HG03103 (cell line): ENCODE data around the gene DNAH3.

ENCODE experiments used
- ATAC-seq: cut with Tn5 transposase; IDR thresholded peaks from one replicate; pipeline ENCODE4 v1.9.1; 2021; ENCODE audit warnings: low read depth; ENCODE audit not compliant: unreplicated experiment

DNAH3 gene

DNA sequence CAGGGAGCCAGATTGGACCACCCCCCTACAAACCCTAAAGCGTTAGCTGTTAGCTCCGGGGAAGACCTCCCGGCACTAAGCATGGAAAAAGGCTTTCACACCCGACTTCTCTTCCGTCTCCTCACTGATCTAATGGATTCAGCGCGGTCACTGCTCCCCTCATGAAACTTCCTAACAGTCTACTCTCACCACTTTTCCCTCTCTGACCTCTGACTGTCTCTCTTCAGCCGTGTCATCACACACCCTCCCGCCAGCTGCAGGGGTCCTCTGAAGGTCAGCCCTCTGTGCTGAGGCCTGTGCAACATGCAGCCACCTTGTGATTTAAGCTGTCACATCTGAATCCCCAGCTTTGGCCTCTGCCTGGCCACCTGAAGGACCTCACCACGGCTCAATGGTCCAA lies 234.4 kb downstream of the DNAH3 start:
- ATAC-seq: no peak

DNA sequence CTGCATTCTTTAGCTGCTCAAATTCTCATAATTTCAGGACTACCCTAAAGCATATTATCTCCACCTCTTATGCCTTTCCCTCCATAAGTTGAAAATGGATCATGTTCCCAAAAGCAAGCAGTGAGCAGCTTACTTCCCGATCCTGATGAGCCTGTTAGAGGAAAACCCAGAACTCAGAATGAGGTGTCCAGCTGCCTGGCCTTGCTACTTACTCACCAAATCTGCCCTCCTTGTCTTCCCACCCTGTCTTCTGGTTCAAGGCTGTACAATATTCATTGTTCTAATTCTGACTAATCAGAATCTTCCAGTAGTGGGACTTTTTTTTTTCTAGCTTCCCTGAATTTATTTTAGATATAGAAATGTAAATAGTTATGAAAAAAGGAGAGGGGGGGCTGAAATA lies 239.3 kb downstream of the DNAH3 start:
- ATAC-seq: no peak

DNA sequence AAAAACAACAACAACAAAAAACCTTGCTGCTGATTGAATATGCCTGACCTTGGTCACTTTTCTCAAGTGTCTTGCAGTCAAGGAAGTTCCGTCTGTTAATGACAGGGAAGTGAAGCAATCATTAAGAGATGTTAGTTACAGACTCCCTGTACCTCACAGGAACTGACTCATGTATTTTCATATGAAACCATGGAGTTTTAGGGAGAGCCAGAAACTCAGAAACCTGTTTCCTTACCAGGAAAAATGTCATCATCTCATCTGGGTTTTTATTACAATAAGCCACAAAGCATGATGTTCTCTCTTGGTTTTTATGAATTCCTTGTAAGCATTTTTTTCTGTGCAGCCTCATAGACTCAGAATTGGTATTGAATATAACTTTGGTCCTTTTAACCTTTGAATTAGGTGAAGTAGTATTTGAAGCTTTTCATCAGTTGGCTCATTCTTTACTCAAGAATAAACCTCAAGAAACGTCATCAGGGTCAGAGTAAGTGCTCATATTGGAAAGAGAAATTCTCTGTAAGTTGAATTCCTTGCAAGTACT lies 239.8 kb downstream of the DNAH3 start:
- ATAC-seq: no peak

DNA sequence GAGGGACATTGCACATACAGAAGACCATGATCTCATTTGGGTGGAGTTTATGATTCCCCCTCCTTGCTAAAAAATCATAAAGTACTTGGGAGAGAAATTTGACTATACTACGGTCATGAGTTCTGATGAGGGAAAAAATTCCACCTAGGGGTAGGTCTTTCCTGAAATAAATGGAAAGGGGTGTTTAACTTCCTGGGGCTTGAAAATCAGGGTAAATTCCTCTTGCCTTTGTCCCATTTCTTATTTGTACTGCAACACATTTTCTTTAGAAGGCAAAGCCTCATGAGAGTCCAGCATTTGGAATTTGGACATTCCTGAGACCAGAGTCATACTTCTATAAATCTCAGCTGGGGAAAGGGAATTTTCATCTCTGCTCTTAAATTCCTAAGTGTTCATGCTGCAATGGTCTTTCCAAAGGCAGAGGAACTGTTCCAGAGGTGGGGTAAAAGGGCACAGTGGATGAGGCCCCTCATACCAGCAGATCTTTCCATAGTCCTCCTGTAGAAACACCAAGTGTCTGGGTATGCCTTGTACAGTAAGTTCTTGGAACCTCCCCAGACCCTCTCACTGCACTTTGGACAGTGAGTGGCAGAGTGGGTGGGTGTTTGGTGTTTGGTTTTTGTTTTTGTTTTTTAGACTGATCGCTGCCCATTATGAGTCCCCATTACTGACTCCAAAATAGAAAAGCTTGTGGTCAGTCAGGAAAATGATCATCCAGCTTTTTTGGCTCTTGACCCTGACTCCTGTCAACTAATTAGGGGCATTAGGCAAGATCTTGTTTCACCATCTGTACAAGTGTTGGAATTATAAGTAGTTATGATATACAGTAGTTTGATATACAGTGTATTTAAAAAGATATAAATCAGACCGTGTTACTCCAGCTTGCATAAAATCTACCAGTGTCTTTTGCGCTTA lies 244.0 kb downstream of the DNAH3 start:
- no peak for ATAC-seq

DNA sequence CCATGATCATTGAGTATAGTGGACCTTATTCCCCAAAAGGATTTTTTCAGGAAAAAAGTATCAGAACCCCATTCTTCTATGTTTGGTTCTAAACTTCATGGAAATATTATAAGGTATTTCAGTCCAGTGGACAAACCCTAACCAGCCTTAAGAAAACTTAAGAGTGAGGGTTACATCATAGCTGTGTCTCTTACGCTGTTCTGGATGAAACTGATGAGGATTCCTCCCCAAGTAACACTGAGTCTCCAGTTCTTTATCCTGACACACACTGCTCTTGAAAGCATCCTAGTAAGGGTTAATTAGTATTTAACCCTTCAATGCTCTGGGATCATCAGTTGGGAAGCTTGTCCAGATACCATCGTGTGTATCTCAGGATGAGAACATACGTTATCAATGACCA lies 245.1 kb downstream of the DNAH3 start:
- ATAC-seq: no peak

DNA sequence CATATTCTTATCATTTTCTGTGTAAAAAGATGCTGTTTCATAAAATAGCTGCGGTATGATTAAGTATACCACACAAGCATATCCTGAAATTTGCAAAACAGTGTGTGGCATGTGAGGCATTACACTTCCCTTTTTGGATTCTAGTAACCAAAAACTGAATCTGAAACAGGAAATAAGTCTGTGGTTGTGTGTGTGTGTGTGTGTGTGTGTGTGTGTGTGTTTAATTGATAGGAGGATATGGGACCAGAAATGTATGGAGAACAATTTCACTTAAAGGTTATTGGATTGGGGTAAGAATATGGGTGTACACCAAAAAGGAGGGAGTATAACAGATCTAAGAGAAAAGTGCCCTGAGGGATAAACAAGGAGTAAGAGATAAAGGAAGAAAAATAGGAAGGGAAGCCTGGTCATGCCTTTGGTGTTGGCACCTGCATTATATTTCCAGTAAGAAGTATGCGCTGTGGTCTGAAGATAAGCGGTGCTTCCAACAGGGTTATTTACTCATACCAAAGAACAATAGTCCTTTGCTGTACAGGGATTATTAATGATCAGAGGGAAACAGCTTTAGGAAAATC lies 246.1 kb downstream of the DNAH3 start:
- no peak for ATAC-seq

DNA sequence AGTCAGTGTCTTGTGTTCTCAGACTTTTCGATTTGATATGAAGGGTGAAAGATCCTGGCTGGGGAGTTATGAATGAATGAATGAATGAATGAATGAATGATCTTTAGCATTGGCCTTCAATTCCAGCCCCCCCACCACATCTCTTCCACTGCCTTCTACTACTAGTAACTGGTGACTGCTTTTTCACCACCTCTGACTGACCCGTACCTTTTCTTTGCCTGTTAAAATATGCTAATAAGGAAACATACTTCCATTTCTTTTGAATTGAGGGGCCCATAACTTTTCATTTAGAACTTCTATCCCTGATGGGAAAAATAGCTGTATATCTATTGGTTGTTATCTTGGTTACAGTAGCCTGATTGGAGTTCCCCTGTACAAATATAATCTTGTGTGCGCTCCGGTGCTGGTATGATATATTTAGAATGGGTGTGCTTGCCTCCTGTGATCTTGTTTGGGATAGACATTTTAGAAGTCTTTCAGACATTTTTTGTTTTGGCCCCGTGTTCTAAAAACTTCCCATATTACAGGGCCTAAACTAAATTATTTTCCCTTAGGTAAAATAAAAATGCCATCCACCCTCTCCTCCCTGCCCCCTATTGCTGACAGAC lies 246.6 kb downstream of the DNAH3 start:
- no peak for ATAC-seq

DNA sequence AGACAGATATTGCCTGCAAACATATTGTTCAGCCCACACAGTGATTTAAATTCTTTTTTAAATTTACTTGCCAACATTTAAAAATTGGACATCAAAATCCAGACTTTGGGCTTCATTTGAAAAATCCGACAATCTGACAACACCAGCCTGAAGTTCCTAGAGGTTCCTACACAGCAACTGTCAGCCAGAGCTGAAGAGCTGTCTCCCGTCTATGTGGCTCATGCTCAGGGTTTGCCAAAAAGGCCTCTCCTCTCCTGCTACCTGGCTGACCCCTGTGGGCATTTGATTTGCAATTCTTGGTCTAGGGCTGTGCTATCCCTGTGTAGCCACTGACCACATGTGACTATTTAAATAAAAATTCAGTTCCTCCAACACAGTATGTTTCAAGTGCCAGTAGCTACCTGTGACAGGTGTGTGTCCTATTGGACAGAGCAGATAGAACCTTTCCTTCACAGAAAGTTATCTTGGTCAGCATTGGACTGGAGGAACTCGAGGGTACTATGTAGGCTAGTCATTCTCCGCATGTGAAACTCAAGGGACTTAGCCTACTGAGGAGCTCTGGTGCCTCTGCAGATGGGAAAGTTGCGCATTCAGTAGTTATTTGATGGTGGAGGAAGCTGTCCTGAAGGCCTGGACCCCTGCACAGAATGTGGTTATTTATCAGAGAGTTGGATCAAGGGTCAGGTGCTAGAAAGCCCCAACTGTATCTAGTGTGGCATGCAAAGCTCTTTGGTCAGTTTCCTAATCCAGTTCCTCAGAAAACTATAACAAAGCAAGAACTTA lies 247.3 kb downstream of the DNAH3 start:
- no peak for ATAC-seq

DNA sequence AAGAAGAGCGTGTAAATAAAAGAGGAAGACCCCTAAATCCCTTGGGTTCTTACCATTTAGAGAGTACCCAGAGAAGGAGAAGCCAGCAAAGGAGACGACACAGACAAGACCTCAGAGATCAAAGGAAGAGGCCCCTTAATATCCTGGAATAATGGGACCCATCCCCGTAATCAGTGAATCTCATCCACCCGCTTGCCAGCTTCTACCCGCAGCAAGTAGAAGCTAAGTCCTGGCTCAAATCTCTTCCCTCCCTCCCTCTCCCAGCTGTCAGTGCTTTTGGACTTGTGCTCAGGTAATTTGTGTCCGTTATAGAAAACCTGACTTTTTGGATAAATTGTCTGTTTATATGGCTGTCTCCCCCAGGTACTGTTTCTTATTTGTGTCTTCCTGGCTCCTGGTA lies 248.2 kb downstream of the DNAH3 start:
- no peak for ATAC-seq

DNA sequence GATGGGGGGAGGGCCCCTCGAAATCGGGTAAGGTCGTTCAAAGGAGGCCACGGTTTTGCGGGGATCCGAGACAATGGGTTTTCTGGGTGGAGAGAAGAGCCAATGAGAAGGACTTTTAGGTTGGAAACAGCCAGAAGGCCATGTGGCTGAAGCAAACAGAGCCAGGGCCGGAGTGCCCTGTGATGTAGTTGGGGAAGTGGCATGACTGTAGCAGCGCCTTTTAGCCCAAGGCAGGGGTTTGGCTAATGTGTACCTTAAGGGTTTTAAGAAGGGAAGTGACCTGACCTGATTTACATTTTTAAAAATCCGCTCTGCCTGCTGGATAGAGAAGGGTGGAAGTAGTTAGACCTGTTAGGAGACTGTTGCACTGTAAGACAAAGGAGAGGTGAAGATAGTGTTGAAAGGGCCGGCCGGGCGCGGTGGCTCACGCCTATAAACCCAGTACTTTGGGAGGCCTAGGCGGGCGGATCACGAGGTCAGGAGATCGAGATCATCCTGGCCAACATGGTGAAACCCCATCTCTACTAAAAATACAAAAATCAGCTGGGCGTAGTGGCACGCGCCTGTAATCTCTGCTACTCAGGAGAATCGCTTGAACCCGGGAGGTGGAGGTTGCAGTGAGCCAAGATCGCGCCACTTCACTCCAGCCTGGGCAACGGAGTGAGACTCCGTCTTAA lies 249.1 kb downstream of the DNAH3 start:
- no peak for ATAC-seq

DNA sequence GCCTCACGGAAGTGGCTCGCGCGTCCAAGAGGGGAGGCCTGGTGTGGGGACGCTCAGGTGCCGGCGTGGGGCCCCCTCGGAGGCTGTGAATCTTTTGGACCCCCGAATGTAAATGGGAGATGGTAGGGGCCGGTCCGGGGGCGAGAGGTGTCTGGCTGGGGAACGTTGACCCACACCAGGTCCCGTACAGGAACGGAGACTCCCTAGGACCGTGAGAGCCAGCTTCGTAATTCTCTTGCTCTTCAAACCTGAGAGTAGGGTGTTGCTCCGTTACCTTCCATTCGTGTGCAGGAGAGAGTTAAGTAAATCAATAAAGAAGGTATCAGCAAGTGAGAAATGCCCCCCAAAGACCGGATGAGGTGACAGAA lies 249.6 kb downstream of the DNAH3 start:
- ATAC-seq: peak; percentile 3

DNA sequence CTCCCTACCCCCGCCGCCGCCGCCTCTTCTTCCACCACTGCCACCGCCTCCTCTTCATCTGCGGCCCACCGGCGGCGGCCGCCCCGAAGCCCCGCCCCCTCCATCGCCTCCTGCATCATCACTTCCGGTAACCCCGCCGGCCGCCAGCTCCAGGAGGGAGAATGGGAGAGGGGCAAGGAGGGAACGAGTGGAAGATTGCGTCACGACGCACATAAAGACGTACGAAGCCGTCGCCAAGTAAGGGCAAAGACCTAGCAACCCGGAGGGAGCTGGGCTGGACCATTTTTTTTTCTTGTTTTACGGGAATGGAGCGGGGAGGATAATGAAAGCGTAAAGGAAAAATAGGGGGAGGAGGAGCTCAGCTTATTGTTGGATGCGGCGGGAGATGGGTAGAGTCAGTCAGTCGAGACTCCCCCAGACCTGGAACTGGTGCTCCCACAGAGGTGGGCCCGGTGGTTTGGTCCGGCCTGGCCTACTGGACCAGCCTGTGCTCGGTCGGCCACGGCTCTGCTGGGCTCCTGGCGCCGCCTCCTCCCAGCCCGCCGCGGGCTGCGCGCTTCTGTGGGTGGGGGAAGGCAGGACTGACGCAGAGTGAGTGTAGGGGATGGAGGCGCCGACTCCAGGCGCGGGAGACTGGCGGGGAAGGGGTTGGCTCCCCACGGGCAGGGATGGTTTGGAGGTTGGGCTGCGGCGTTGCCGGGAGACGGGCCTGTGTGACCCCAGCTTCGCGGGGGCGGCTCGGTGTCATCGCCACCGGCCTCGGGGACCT lies 250.2 kb downstream of the DNAH3 start, which contains the start of the genes DCUN1D3 and LYRM1:
Gene DCUN1D3, minus strand, starts transcription at position 60 of the 769 bp plus-strand sequence. CDS start 37,820 bp downstream, outside the sequence.
Gene LYRM1, plus strand, starts transcription at position 473 of the 769 bp plus-strand sequence. CDS start 14,785 bp downstream, outside the sequence.
- peak; percentile 65 for ATAC-seq

DNA sequence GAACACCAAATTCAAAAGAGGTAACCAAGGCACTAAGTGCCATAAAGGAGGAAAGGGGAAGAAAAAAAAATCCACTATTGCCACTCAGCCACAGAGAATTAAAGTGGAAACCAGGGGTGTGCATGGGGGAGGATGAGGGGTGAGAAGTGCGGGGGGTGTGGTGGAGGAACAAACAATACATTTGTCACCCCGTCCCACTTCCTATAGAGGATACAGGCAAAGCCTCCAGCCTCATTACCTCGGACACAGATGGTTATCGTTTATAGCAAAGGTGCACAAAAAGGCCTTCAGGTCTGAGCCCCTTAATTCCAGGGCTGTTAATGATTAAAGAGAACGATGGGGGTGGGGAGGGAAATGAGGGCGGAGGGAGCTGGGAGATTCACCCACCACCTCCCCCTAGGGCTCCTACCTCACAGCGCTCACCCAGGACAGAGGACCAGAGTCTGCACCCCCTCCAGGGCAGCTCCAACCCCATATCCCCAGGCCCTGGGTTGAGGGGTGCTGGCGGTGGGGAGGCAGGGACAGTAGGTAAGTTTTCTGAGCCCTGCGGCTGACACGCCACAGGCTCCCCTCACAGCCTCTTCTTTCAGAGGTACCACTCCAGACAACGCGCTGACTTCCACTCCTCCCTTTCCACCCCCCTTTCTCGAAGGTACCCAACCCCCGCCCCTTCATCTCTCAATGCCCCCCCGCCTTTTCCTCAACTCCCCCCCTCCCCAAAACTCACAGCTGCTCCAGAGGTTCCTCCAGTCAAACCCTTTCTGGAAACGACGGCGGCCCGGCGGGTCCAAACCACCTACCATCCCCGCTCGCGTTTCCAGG lies 251.0 kb downstream of the DNAH3 start:
- ATAC-seq: no peak

DNA sequence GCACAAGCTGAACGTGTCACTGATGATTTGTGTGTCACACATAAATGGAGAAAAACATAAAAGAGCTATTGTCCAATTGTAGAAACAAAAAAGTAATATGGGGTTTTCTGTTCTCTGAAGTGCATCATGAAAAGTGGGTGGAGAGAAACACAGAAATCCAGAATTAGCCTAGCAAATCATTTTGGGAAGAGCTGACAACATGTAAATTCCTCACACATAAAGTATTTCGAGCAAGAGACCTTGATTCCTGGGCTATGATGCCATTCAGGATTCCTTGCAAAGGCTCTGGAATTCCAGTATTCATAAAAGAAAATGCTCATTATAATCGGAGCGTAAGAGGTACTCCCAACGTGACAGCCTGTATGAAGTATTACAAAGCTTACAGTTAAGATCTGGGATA lies 251.6 kb downstream of the DNAH3 start:
- ATAC-seq: no peak

DNA sequence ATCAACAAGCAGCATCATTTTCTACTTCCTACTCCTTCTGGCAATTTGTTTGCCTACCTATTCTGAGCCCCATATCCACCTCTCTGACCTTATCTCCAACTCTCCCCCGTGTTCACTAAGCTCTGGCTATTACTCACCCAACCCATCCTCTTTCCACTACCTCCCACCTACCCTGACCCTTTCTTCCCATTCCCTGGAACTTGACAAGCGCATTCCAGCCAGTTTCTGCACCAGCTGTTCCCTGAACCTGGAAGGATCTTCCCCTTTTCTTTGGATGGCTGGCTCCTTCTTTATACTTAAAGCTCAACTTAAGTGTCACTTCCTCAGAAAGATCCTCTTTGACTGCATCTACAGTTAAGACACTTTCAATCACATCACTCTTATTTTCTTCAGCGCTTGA lies 252.7 kb downstream of the DNAH3 start:
- no peak for ATAC-seq

DNA sequence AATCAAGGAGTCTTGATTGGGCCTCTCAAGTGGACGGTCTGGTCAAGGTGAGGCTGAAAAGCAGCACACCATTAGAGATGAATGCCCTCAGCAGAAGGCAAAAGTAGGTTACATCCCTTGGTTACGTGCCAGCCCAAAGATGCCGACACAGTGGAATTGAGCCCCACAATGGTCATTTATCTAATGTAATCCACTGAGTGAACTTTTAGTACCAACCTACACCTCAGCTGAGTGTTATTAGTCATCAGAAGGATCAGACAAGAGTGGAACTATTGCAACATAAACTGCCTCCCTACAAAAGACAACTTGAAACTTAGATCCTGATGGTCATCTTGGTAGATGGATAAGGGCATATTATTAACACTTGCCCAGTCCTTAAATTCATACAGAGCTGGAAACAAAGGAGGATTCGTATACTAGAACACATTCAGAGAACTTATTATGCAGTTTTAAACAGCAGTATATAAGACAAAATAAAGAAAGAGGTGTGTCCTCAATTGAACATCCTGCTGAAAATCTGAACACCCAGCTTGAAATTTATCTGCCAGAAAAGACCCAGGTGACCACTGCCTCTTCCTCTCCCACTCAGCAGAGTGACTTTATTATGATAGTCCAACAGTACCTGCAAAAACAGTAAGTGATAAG lies 253.3 kb downstream of the DNAH3 start:
- no peak for ATAC-seq

DNA sequence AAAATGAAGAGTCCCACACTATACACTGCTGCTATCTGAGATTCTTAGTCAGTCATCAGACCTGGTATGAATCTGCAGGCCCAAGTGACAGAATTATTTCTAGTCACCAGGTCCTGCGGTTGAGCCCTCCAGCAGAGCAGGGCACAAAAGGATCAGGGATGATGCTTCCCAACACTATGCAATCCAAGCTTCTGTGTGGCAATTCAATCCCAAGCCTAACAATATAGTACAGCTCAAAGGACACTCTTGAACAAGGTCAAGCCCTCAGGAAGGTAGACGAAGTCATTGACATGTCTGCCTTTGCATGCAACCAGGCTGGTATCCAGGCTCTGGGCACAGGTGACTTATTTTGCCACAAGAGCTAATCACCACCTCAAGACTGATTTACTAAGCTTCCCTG lies 256.3 kb downstream of the DNAH3 start:
- ATAC-seq: no peak
